Esophagus muscularis mucosa (tissue), 4 donors: ENCODE measurements around the gene RNF227. TPM values are rescaled to one million over a fixed set of nuclear protein-coding genes. Genes with fewer than 3 reads are reported as not detected.
"Not testable (repeated sequence)": the region's sequence is repeated elsewhere in the genome, so short reads cannot be mapped to it uniquely, and the experiment has no call there.

Experiments used
- DNase-seq: peaks from one replicate; pipeline ENCODE4 v3.0.0-alpha.2; 2017; ENCODE audit errors: extremely low spot score
- H3K27ac ChIP-seq, 4 donors: fragments of 200-600 bp; sonication (generic); replicated peaks in 1 of 4; 1 replicate in 3 of 4; 2 replicates in 1 of 4; pipeline ENCODE4 v1.5.1; 2016 to 2019; ENCODE audit warnings: mild to moderate bottlenecking in 1 of 4
- H3K27me3 ChIP-seq, 4 donors: fragments of 200-600 bp; sonication (generic); one replicate each; pipeline versions ENCODE4 v1.5.1 to v1.6.0; 2016 to 2019
- H3K36me3 ChIP-seq, 4 donors: fragments of 200-600 bp; sonication (generic); one replicate each; pipeline ENCODE4 v1.5.1; 2016 to 2019
- H3K4me1 ChIP-seq, 4 donors: fragments of 200-600 bp; sonication (generic); one replicate each; pipeline ENCODE4 v1.5.1; 2016 to 2019
- H3K4me3 ChIP-seq, 4 donors: fragments of 200-600 bp; sonication (generic); 1 replicate in 2 of 4; 2 replicates in 2 of 4; pipeline ENCODE4 v1.5.1; 2016 to 2019; ENCODE audit warnings: mild to moderate bottlenecking in 4 of 4, moderate library complexity in 1 of 4
- H3K9me3 ChIP-seq, 4 donors: fragments of 200-600 bp; sonication (generic); 1 replicate in 3 of 4; 2 replicates in 1 of 4; pipeline ENCODE4 v1.5.1; 2016 to 2019
- EP300 ChIP-seq: sonication (generic); formaldehyde crosslinking; IDR thresholded peaks from one replicate; pipeline ENCODE4 v1.6.1; 2017; ENCODE audit warnings: antibody characterized with exemption
- POLR2A ChIP-seq: fragments of 450-650 bp; IDR thresholded peaks from one replicate; pipeline ENCODE4 v1.6.1; 2017; ENCODE audit warnings: antibody characterized with exemption, moderate library complexity, mild to moderate bottlenecking, low read depth
- POLR2AphosphoS5 ChIP-seq, 2 donors: sonication (generic); formaldehyde crosslinking; IDR thresholded peaks; one replicate each; pipeline ENCODE4 v1.6.1; 2017; ENCODE audit warnings: antibody characterized with exemption in 2 of 2
- WGBS: methylation state at CpG from one replicate; pipeline ENCODE4 v1.1.5; 2018; 5-methylcytosine and 5-hydroxymethylcytosine counted together
- intact Hi-C: fragments of 100-400 bp; cut with DNase I; formaldehyde crosslinking; loops from one replicate; pipeline ENCODE4 v1.15.1; 2023
- small RNA-seq, 3 donors: library from RNA; depleted of rRNA; stranded (forward); fragments of <200 nt; gene quantifications; one replicate each; pipeline ENCODE3, GENCODE V24; 2016
- total RNA-seq, 4 donors: library from RNA; depleted of rRNA; stranded (reverse); fragments of >200 nt; gene quantifications; one replicate each; pipeline versions ENCODE4 v1.1.0 to v1.2.1, GENCODE V29; 2016
- TF ChIP-seq, protein P1 (sequence below), 3 experiments: fragments of 200-600 bp in 2 of 3; fragments of 450-650 bp in 1 of 3; sonication (generic) in 2 of 3; IDR thresholded peaks; one replicate each; pipeline ENCODE4 v1.5.1; 2017 to 2019; ENCODE audit warnings: antibody characterized with exemption in 3 of 3, mild to moderate bottlenecking in 2 of 3, moderate library complexity in 1 of 3

Gene RNF227
- total RNA-seq, 4 donors from 2014 or later = 2.1 to 29.2 (median 5.7) TPM

DNA sequence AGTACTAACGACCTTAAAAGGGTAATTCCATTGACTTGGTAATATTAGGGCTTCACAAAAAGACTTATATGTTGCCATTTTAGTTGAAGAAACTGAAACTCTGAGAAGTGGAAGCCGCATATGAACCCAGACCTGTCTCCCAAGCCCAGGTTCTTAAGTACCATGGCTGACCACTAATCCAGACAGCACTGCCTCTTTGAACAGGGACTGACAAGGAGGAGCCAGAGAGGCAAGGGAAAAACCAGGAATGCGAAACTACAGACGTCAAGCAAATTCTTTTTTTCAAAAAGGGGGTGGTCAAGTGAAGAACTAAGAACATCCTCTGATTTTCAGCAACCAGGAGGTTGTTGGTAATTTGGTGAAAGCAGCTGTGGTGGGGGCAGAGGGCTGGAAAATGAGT, 43.0 kb downstream of the RNF227 start:
- no peaks in the 10 kb centered on the region for H3K9me3 ChIP-seq
- TF ChIP-seq EP300 (no peak), POLR2A (no peak), POLR2AphosphoS5 (IDR thresholded peaks at IDR 0.05) (no peak)
- TF ChIP-seq, protein P1, sequence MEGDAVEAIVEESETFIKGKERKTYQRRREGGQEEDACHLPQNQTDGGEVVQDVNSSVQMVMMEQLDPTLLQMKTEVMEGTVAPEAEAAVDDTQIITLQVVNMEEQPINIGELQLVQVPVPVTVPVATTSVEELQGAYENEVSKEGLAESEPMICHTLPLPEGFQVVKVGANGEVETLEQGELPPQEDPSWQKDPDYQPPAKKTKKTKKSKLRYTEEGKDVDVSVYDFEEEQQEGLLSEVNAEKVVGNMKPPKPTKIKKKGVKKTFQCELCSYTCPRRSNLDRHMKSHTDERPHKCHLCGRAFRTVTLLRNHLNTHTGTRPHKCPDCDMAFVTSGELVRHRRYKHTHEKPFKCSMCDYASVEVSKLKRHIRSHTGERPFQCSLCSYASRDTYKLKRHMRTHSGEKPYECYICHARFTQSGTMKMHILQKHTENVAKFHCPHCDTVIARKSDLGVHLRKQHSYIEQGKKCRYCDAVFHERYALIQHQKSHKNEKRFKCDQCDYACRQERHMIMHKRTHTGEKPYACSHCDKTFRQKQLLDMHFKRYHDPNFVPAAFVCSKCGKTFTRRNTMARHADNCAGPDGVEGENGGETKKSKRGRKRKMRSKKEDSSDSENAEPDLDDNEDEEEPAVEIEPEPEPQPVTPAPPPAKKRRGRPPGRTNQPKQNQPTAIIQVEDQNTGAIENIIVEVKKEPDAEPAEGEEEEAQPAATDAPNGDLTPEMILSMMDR (IDR thresholded peaks at IDR 0.05) = no peak
- H3K4me1 ChIP-seq = no peaks in the 10 kb centered on the region
- no peak overlapping the region for H3K27ac ChIP-seq
- H3K36me3 ChIP-seq = peaks cover 0 to 9% (median 2%) of the 10 kb centered on the region in 4 donors
- 72% methylated on average over 4 of the region's 4 CpGs for WGBS
- no peak for DNase-seq
- H3K27me3 ChIP-seq = no peaks in the 10 kb centered on the region
- intact Hi-C loops = no loop called here
- H3K4me3 ChIP-seq = no peak overlapping the region

GRCh38 chr17:7867881-7868329, 48.2 kb downstream of the RNF227 start:
- intact Hi-C loops = no loop called here
- Histone ChIP-seq H3K27me3 (no peaks in the 10 kb centered on the region), H3K4me1 (peaks cover 0 to 4% (median under 1%) of the 10 kb centered on the region in 4 donors)

GRCh38 chr17:7864995-7865650, 51.0 kb downstream of the RNF227 start:
- TF ChIP-seq POLR2AphosphoS5 (IDR thresholded peaks at IDR 0.05) = no peak
- Histone ChIP-seq H3K9me3 (no peaks in the 10 kb centered on the region), H3K36me3 (peaks cover 0 to 12% (median 3%) of the 10 kb centered on the region in 4 donors), H3K27me3 (no peaks in the 10 kb centered on the region), H3K27ac (no peak overlapping the region), H3K4me3 (no peak overlapping the region), H3K4me1 (peaks cover 0 to 12% (median 3%) of the 10 kb centered on the region in 4 donors)
- no peak for DNase-seq
- intact Hi-C loops = loop anchor here (2.0 to 5.0 kb wide), 4 partner anchors 16 to 192 kb away; no protein-coding TSS in a partner anchor
- WGBS = 87% methylated on average over 5 of the region's 5 CpGs

More at GRCh38 chr17:7867881-7868329, 48.2 kb downstream of the RNF227 start:
- no peak for DNase-seq
- H3K36me3 ChIP-seq = peaks cover 0 to 7% (median 2%) of the 10 kb centered on the region in 4 donors
- no peak overlapping the region for H3K4me3 ChIP-seq
- 68% methylated on average over 5 of the region's 5 CpGs for WGBS
- H3K27ac ChIP-seq = no peak overlapping the region
- H3K9me3 ChIP-seq = no peaks in the 10 kb centered on the region
- TF ChIP-seq, protein P1 (IDR thresholded peaks at IDR 0.05) = no peak
- TF ChIP-seq EP300 (no peak), POLR2AphosphoS5 (IDR thresholded peaks at IDR 0.05) (no peak), POLR2A (no peak)

DNA sequence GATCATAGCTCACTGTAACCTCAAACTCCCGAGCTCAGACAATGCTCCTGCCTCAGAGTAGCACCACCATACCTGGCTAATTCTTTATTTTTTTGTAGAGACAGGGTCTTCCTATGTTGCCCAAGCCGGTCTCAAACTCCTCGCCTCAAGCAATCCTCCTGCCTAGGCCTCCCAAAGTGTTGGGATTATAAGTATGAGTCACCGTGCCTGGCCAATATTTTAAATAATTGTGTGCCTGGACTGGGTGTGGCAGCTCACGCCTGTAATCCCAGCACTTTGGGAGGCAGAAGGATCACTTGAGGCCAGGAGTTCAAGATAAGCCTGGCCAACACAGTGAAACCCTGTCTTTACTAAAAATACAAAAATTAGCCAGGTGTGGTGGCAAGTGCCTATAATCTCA, 51.7 kb downstream of the RNF227 start:
- intact Hi-C loops = loop anchor here (2.0 to 5.0 kb wide), 4 partner anchors 16 to 193 kb away; no protein-coding TSS in a partner anchor
- not testable (repeated sequence) for H3K27ac ChIP-seq, H3K4me3 ChIP-seq, H3K9me3 ChIP-seq, H3K27me3 ChIP-seq, DNase-seq
- H3K4me1 ChIP-seq = peaks cover 0 to 14% (median 5%) of the 10 kb centered on the region in 4 donors
- WGBS = 76% methylated on average over 5 of the region's 5 CpGs
- H3K36me3 ChIP-seq = peaks cover 0 to 16% (median 10%) of the 10 kb centered on the region in 4 donors

Small RNAs within 50 kb of the gene (small RNA-seq; reads per million reads assigned to genes)
- 0.51 to 0.67 (median 0.56) reads per million in 3 donors for gene SCARNA21

Other genes with a start within 250 kb of the RNF227 start
- gene TP53, start 228.8 kb downstream of the RNF227 start, total RNA-seq = 10 to 100 TPM; 14.9 to 18.3 (median 16.1) TPM
- 1 to 10 TPM; 3.3 to 6.4 (median 3.8) TPM for gene WRAP53, start 227.8 kb downstream of the RNF227 start, total RNA-seq
- gene EFNB3, start 211.1 kb downstream of the RNF227 start, total RNA-seq = under 1 TPM; 0.17 to 0.42 (median 0.33) TPM
- under 1 TPM; under 0.01 to 0.17 (median 0.06) TPM for gene DNAH2, start 198.5 kb downstream of the RNF227 start, total RNA-seq
- 100 to 1,000 TPM in 1 of 4 donors, 10 to 100 TPM in 3; 10.8 to 101 (median 15.1) TPM for gene KDM6B, start 82.1 kb downstream of the RNF227 start, total RNA-seq
- 10 to 100 TPM; 13.3 to 45.9 (median 42.5) TPM for gene TMEM88, start 61.2 kb downstream of the RNF227 start, total RNA-seq
- 100 to 1,000 TPM in 2 of 4 donors, 10 to 100 TPM in 2; 61.4 to 110 (median 102) TPM for gene NAA38, start 58.7 kb downstream of the RNF227 start, total RNA-seq
- gene CYB5D1, start 58.3 kb downstream of the RNF227 start, total RNA-seq = 10 to 100 TPM; 11.6 to 14.9 (median 12.0) TPM
- 100 to 1,000 TPM in 3 of 4 donors, 10 to 100 TPM in 1; 82.7 to 139 (median 111) TPM for gene CHD3, start 27.5 kb downstream of the RNF227 start, total RNA-seq
- 1 to 10 TPM in 1 of 4 donors, under 1 TPM in 3; 0.23 to 1.2 (median 0.41) TPM for gene KCNAB3, start 13.6 kb upstream of the RNF227 start, total RNA-seq
- 10 to 100 TPM; 36.3 to 68.8 (median 43.1) TPM for gene TRAPPC1, start 15.7 kb upstream of the RNF227 start, total RNA-seq
- gene CNTROB, start 15.9 kb upstream of the RNF227 start, total RNA-seq = 10 to 100 TPM; 14.4 to 20.0 (median 16.9) TPM
- 1 to 10 TPM in 1 of 4 donors, not detected in 3; 1.1 TPM for gene GUCY2D, start 86.3 kb upstream of the RNF227 start, total RNA-seq
- 1 to 10 TPM; 1.3 to 3.7 (median 2.0) TPM for gene ALOX15B, start 122.8 kb upstream of the RNF227 start, total RNA-seq
- not detected for gene ALOX12B, start 171.4 kb upstream of the RNF227 start, total RNA-seq
- gene ALOXE3, start 202.2 kb upstream of the RNF227 start, total RNA-seq = not detected
- 1 to 10 TPM in 1 of 4 donors, not detected in 3; 1.4 TPM for gene HES7, start 207.8 kb upstream of the RNF227 start, total RNA-seq
- gene PER1, start 236.1 kb upstream of the RNF227 start, total RNA-seq = 100 to 1,000 TPM; 127 to 263 (median 168) TPM
- 10 to 100 TPM; 23.7 to 36.4 (median 33.0) TPM for gene VAMP2, start 246.7 kb upstream of the RNF227 start, total RNA-seq